ENCODE results near the gene TUBGCP6. TPM values are rescaled to one million over a fixed set of nuclear protein-coding genes. Genes with fewer than 3 reads are reported as not detected.
A peak's percentile ranks its signal among the peaks of the same experiment; 100 is the strongest.

TUBGCP6 gene
- total and polyA plus RNA-seq, 2 donors (not counting 1 experiment from before 2014, with no cell fraction given) = 137 to 178 TPM

DNA sequence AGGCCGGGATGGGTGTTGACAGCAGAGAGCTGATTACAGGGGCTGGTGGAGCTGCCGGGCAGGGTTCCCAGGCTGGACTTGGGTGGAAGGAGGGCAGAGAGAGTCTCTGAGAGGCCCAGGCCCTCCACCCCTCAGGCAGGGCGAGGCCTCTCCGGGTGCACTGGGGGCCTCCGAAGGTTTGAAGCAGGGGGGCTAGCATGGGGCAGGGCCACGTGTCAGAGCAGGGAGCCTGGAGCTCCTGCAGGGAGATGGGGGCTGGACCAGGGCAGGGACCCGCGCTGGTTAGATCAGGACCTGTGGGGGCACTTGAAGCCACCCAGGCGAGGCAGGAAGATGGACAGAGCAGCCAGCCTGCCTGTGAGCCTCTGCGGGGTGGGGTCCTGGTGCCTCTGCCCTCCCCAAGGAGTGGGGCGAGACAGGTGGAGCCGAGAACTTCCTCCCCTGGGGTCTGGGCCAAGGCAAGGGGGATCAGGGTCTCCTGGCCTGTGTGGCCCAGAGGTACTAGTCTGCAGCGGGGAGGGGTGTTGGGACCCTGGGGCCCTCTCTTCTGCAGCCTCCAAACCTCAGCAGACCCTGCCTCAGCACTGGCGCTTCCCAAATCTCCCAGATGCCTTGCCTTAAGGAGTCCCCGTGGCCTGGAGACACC lies 73.4 kb downstream of the TUBGCP6 start:
- ChIA-PET CTCF (interaction anchor here (1.0 to 1.7 kb wide), 4 partner anchors 19 to 37 kb away, joined by 3 to 4 read pairs (median 4); no protein-coding TSS in a partner anchor), POLR2A (interaction anchor here (0.6 to 8.0 kb wide), 3 partner anchors 20 to 65 kb away, joined by 3 to 54 read pairs (median 4); no protein-coding TSS in a partner anchor)
- H3K9me3 ChIP-seq (ENCODE audit: control extremely low read depth in 1 of 3, control insufficient read depth in 2 of 3, insufficient read depth in 1 of 3, low read length in 2 of 3) = no peaks in the 10 kb centered on the region
- H2AFZ ChIP-seq (ENCODE audit: insufficient read depth, low read depth, low read length, poor library complexity, severe bottlenecking) = no peak overlapping the region
- Mint-ChIP-seq H3K4me3 (peak overlapping the region; percentile 74), H3K27ac (peak overlapping the region; percentile 68), H3K9me3 (ENCODE audit: insufficient read depth) (no peaks in the 10 kb centered on the region), H3K4me1 (peaks cover 29% of the 10 kb centered on the region), H3K27me3 (peaks cover 25% of the 10 kb centered on the region)
- H3K4me3 ChIP-seq (ENCODE audit: control extremely low read depth in 1 of 5, extremely low read depth in 1 of 5, insufficient read depth in 1 of 5, low read depth in 2 of 5, low read length in 4 of 5) = no peak overlapping the region
- no peaks in the 10 kb centered on the region for H3K36me3 ChIP-seq (replicated peaks in 1 of 2; ENCODE audit: control extremely low read depth in 1 of 2, control insufficient read depth in 1 of 2, extremely low read depth in 1 of 2, insufficient read depth in 2 of 2, low read length in 1 of 2)
- no peaks in the 10 kb centered on the region for H3K79me2 ChIP-seq (ENCODE audit: control insufficient read depth, insufficient read depth, low read length)
- no peaks in the 10 kb centered on the region for H4K20me1 ChIP-seq (ENCODE audit: control insufficient read depth, insufficient read depth, low read length, poor library complexity, severe bottlenecking)
- intact Hi-C loops (cut with micrococcal nuclease) = no loop called here
- no peak overlapping the region for H3K9ac ChIP-seq (ENCODE audit: low read length)
- H3K27ac ChIP-seq (ENCODE audit: low read length in 2 of 2) = no peak overlapping the region
- H3K4me1 ChIP-seq (ENCODE audit: control insufficient read depth in 2 of 2, insufficient read depth in 2 of 2, low read length in 2 of 2) = peaks cover 31 to 33% of the 10 kb centered on the region in 2 donors
- no peak for DNase-seq
- H3K27me3 ChIP-seq (replicated peaks in 1 of 4; ENCODE audit: control extremely low read depth in 1 of 4, control insufficient read depth in 3 of 4, insufficient read depth in 4 of 4, low read length in 3 of 4) = peaks cover 0 to 27% (median 18%) of the 10 kb centered on the region in 4 experiments
- WGBS (ENCODE audit: insufficient coverage) = 84% methylated on average over 15 of the region's 15 CpGs
- peak overlapping the region; percentile 60 for H3K4me2 ChIP-seq (replicated peaks; ENCODE audit: low read depth, low read length, poor library complexity, severe bottlenecking)
- TF ChIP-seq EZH2 (IDR thresholded peaks at IDR 0.05; ENCODE audit: borderline replicate concordance, insufficient read depth, low read depth, low read length, poor library complexity, severe bottlenecking) = no peak
- TF ChIP-seq, protein P1, sequence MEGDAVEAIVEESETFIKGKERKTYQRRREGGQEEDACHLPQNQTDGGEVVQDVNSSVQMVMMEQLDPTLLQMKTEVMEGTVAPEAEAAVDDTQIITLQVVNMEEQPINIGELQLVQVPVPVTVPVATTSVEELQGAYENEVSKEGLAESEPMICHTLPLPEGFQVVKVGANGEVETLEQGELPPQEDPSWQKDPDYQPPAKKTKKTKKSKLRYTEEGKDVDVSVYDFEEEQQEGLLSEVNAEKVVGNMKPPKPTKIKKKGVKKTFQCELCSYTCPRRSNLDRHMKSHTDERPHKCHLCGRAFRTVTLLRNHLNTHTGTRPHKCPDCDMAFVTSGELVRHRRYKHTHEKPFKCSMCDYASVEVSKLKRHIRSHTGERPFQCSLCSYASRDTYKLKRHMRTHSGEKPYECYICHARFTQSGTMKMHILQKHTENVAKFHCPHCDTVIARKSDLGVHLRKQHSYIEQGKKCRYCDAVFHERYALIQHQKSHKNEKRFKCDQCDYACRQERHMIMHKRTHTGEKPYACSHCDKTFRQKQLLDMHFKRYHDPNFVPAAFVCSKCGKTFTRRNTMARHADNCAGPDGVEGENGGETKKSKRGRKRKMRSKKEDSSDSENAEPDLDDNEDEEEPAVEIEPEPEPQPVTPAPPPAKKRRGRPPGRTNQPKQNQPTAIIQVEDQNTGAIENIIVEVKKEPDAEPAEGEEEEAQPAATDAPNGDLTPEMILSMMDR (IDR thresholded peaks at IDR 0.05) = no peak
- no peak for ATAC-seq (ENCODE audit: low read depth)

All from B cell (primary cell).